ENCODE results near the gene FBXL2.
"Not testable (repeated sequence)": the region's sequence is repeated elsewhere in the genome, so short reads cannot be mapped to it uniquely, and the experiment has no call there.

FBXL2 gene

GRCh38 chr3:33428734-33429133 is 151.5 kb downstream of the FBXL2 start:
- H2AFZ ChIP-seq (ENCODE audit: low read depth), result no peak overlapping the region
- H3K9ac ChIP-seq, result no peak overlapping the region
- H3K79me2 ChIP-seq (ENCODE audit: insufficient read depth, low read depth), result peaks cover 83% of the 10 kb centered on the region
- peaks cover 35% of the 10 kb centered on the region for H3K4me1 ChIP-seq (ENCODE audit: low read depth, poor library complexity, severe bottlenecking)
- TF ChIP-seq CTCF (conservative IDR thresholded peaks at IDR 0.05; ENCODE audit: low read depth, low read length), result no peak
- H4K20me1 ChIP-seq (ENCODE audit: insufficient read depth), result peaks cover 28% of the 10 kb centered on the region
- no peak overlapping the region for H3K4me2 ChIP-seq
- H3K27me3 ChIP-seq (ENCODE audit: insufficient read depth, low read depth), result no peaks in the 10 kb centered on the region
- no peak overlapping the region for H3K4me3 ChIP-seq (IDR thresholded peaks at IDR 0.05; ENCODE audit: insufficient read depth, low read depth, low read length)
- H3K36me3 ChIP-seq (ENCODE audit: insufficient read depth), result no peaks in the 10 kb centered on the region
- no peak overlapping the region for H3K27ac ChIP-seq

- peaks cover 41% of the 10 kb centered on the region for H3K4me1 ChIP-seq (ENCODE audit: low read depth, poor library complexity, severe bottlenecking)
- H4K20me1 ChIP-seq (ENCODE audit: insufficient read depth), result peaks cover 28% of the 10 kb centered on the region
- not testable (repeated sequence) for H2AFZ ChIP-seq (ENCODE audit: low read depth); H3K4me3 ChIP-seq (IDR thresholded peaks at IDR 0.05; ENCODE audit: insufficient read depth, low read depth, low read length); H3K9ac ChIP-seq; H3K27me3 ChIP-seq (ENCODE audit: insufficient read depth, low read depth); H3K36me3 ChIP-seq (ENCODE audit: insufficient read depth); H3K27ac ChIP-seq
- 0 out of 2 replicates have a peak overlapping the region, but pooled peaks have one; percentile 17 for H3K4me2 ChIP-seq
- peaks cover 88% of the 10 kb centered on the region for H3K79me2 ChIP-seq (ENCODE audit: insufficient read depth, low read depth)
These were observed 152.1 kb downstream of the FBXL2 start for GRCh38 chr3:33429306-33429705.

GRCh38 chr3:33430061-33430460 is 152.8 kb downstream of the FBXL2 start:
- no peak for TF ChIP-seq CTCF (conservative IDR thresholded peaks at IDR 0.05; ENCODE audit: low read depth, low read length)
- Histone ChIP-seq H4K20me1 (ENCODE audit: insufficient read depth) (peaks cover 28% of the 10 kb centered on the region), H3K79me2 (ENCODE audit: insufficient read depth, low read depth) (peaks cover 96% of the 10 kb centered on the region), H3K27ac (no peak overlapping the region), H3K4me3 (IDR thresholded peaks at IDR 0.05; ENCODE audit: insufficient read depth, low read depth, low read length) (no peak overlapping the region), H3K36me3 (ENCODE audit: insufficient read depth) (no peaks in the 10 kb centered on the region), H3K9ac (no peak overlapping the region), H2AFZ (ENCODE audit: low read depth) (no peak overlapping the region), H3K4me2 (peak overlapping the region; percentile 17; the same call in 1 of the 2 replicates), H3K27me3 (ENCODE audit: insufficient read depth, low read depth) (no peaks in the 10 kb centered on the region), H3K4me1 (ENCODE audit: low read depth, poor library complexity, severe bottlenecking) (peaks cover 45% of the 10 kb centered on the region)

GRCh38 chr3:33430571-33430970 is 153.3 kb downstream of the FBXL2 start:
- Histone ChIP-seq H3K36me3 (ENCODE audit: insufficient read depth) (no peaks in the 10 kb centered on the region), H3K4me3 (IDR thresholded peaks at IDR 0.05; ENCODE audit: insufficient read depth, low read depth, low read length) (no peak overlapping the region), H4K20me1 (ENCODE audit: insufficient read depth) (peaks cover 28% of the 10 kb centered on the region), H3K27me3 (ENCODE audit: insufficient read depth, low read depth) (no peaks in the 10 kb centered on the region), H3K4me2 (no peak overlapping the region), H3K27ac (no peak overlapping the region), H3K9ac (no peak overlapping the region), H3K4me1 (ENCODE audit: low read depth, poor library complexity, severe bottlenecking) (peaks cover 50% of the 10 kb centered on the region), H2AFZ (ENCODE audit: low read depth) (no peak overlapping the region), H3K79me2 (ENCODE audit: insufficient read depth, low read depth) (peaks cover 96% of the 10 kb centered on the region)
- TF ChIP-seq CTCF (conservative IDR thresholded peaks at IDR 0.05; ENCODE audit: low read depth, low read length), result no peak

GRCh38 chr3:33433843-33434242 is 156.6 kb downstream of the FBXL2 start:
- peaks cover 47% of the 10 kb centered on the region for H4K20me1 ChIP-seq (ENCODE audit: insufficient read depth)
- H3K9ac ChIP-seq, result no peak overlapping the region
- peaks cover 74% of the 10 kb centered on the region for H3K4me1 ChIP-seq (ENCODE audit: low read depth, poor library complexity, severe bottlenecking)
- no peak overlapping the region for H3K27ac ChIP-seq
- no peak overlapping the region; the same call in 1 of the 2 replicates for H3K4me2 ChIP-seq
- no peak overlapping the region for H3K4me3 ChIP-seq (IDR thresholded peaks at IDR 0.05; ENCODE audit: insufficient read depth, low read depth, low read length)
- H3K27me3 ChIP-seq (ENCODE audit: insufficient read depth, low read depth), result no peaks in the 10 kb centered on the region
- peaks cover 100% of the 10 kb centered on the region for H3K79me2 ChIP-seq (ENCODE audit: insufficient read depth, low read depth)
- H2AFZ ChIP-seq (ENCODE audit: low read depth), result no peak overlapping the region
- H3K36me3 ChIP-seq (ENCODE audit: insufficient read depth), result no peaks in the 10 kb centered on the region
- TF ChIP-seq CTCF (conservative IDR thresholded peaks at IDR 0.05; ENCODE audit: low read depth, low read length), result no peak

Data from KMS-11 (cell line).